ENCODE data around the gene TRIM38. TPM values are rescaled to one million over a fixed set of nuclear protein-coding genes. Genes with fewer than 3 reads are reported as not detected.

TRIM38 gene, protein sequence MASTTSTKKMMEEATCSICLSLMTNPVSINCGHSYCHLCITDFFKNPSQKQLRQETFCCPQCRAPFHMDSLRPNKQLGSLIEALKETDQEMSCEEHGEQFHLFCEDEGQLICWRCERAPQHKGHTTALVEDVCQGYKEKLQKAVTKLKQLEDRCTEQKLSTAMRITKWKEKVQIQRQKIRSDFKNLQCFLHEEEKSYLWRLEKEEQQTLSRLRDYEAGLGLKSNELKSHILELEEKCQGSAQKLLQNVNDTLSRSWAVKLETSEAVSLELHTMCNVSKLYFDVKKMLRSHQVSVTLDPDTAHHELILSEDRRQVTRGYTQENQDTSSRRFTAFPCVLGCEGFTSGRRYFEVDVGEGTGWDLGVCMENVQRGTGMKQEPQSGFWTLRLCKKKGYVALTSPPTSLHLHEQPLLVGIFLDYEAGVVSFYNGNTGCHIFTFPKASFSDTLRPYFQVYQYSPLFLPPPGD
- total RNA-seq (27.9 TPM), polyA plus RNA-seq (ENCODE audit: insufficient read depth, low read depth, low replicate concordance) (12.2 TPM)
- long read RNA-seq, donor 1, full-length matches to known transcripts: 1 of 1 reads
- long read RNA-seq, donor 1, partial matches to known transcripts: 0 of 1 reads
- long read RNA-seq, donor 1, other reads (novel, unspliced or antisense): 0 of 1 reads
- long read RNA-seq, donor 2, full-length matches to known transcripts: 1 of 1 reads
- long read RNA-seq, donor 2, partial matches to known transcripts: 0 of 1 reads
- long read RNA-seq, donor 2, other reads (novel, unspliced or antisense): 0 of 1 reads
- long read RNA-seq, donor 3: 0 reads
- long read RNA-seq, donor 4, full-length matches to known transcripts: 1 of 1 reads
- long read RNA-seq, donor 4, partial matches to known transcripts: 0 of 1 reads
- long read RNA-seq, donor 4, other reads (novel, unspliced or antisense): 0 of 1 reads
- long read RNA-seq, donor 5: 0 reads
- long read RNA-seq, donor 6, full-length matches to known transcripts: 4 of 4 reads
- long read RNA-seq, donor 6, partial matches to known transcripts: 0 of 4 reads
- long read RNA-seq, donor 6, other reads (novel, unspliced or antisense): 0 of 4 reads
- long read RNA-seq, donor 7, full-length matches to known transcripts: 28 of 56 reads
- long read RNA-seq, donor 7, partial matches to known transcripts: 11 of 56 reads
- long read RNA-seq, donor 7, other reads (novel, unspliced or antisense): 17 of 56 reads
- long read RNA-seq, donor 8, full-length matches to known transcripts: 3 of 3 reads
- long read RNA-seq, donor 8, partial matches to known transcripts: 0 of 3 reads
- long read RNA-seq, donor 8, other reads (novel, unspliced or antisense): 0 of 3 reads
- long read RNA-seq, donor 9, full-length matches to known transcripts: 3 of 3 reads
- long read RNA-seq, donor 9, partial matches to known transcripts: 0 of 3 reads
- long read RNA-seq, donor 9, other reads (novel, unspliced or antisense): 0 of 3 reads
- long read RNA-seq, donor 10: 0 reads

DNA sequence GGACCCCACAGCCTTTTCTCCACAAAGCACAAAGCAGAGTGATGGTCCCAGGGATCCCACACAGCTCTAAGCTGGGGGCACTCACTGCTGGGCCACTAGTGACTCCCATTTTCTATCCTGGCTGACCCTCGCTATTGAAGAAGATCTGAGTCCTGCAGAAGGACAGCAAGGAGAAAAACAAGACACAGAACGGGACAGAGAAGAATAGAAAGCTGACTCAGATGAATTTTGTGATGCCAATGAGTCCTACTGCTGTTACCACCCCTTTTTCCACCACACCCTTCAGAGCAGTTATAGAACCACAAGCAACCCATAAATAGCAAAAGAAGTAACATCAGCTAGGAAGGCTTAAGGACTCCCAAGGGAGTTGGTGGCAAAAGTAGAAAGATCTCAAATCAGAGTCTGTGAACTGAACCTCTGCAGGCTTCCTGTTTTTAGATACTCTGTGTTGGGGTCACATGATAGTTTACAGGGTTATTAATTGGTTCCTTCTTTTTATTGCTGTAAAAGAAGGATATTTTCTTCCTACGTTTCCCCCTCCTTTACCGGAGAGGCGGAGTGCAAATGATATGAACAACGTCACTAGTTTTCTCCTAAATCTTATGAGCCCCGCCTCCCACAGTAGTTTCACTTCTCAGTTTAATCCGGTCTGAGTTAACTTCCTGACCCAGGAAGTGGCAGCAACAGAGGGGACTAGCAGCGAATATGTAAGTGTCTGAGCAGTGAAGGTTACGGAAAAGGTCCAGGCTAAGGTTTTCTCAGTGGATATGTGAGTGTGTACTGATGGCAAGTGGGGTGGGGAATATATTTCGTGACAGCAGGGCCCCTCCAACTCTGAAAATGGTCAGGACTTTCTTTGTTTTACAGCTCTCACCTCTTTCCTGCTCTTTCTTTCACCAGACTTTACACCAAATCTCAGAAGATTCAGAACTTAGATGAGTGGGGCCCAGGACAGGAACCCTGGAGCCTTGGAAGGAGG, at the start of gene TRIM38:
Gene TRIM38, plus strand, starts transcription at position 654 of the 979 bp plus-strand sequence. CDS start 3,721 bp downstream, outside the sequence.
- TF ChIP-seq, protein P1, sequence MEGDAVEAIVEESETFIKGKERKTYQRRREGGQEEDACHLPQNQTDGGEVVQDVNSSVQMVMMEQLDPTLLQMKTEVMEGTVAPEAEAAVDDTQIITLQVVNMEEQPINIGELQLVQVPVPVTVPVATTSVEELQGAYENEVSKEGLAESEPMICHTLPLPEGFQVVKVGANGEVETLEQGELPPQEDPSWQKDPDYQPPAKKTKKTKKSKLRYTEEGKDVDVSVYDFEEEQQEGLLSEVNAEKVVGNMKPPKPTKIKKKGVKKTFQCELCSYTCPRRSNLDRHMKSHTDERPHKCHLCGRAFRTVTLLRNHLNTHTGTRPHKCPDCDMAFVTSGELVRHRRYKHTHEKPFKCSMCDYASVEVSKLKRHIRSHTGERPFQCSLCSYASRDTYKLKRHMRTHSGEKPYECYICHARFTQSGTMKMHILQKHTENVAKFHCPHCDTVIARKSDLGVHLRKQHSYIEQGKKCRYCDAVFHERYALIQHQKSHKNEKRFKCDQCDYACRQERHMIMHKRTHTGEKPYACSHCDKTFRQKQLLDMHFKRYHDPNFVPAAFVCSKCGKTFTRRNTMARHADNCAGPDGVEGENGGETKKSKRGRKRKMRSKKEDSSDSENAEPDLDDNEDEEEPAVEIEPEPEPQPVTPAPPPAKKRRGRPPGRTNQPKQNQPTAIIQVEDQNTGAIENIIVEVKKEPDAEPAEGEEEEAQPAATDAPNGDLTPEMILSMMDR (IDR thresholded peaks at IDR 0.05; ENCODE audit: borderline replicate concordance, extremely low read depth, insufficient read depth): no peak
- DNase-seq (peak in 4 of 5 donors; percentile 62 to 96 (median 81)), FAIRE-seq (peak; percentile 93)
- Histone ChIP-seq H3K4me3 (ENCODE audit: low read length in 3 of 3) (peak within 1 kb of the TSS; percentile 91 to 93 (median 91)), H3K27me3 (ENCODE audit: control insufficient read depth, insufficient read depth, low read length) (no peaks in the 10 kb centered on the region), H3K9me3 (ENCODE audit: control insufficient read depth in 2 of 3, insufficient read depth in 1 of 3, low read length in 3 of 3) (peaks cover 0 to 4% (median 0%) of the 10 kb centered on the region in 3 donors), H3K9ac (ENCODE audit: low read length in 3 of 3) (peak within 1 kb of the TSS; percentile 85 to 100 (median 95)), H3K36me3 (ENCODE audit: control insufficient read depth in 2 of 3, insufficient read depth in 3 of 3, low read length in 3 of 3) (peaks cover 0 to 12% (median 7%) of the 10 kb centered on the region in 3 donors), H3K27ac (ENCODE audit: low read depth in 2 of 2, low read length in 2 of 2) (peak within 1 kb of the TSS; percentile 92 to 96), H3K4me1 (ENCODE audit: control insufficient read depth in 2 of 3, insufficient read depth in 2 of 3, low read depth in 1 of 3, low read length in 3 of 3) (peaks cover 2 to 21% (median 17%) of the 10 kb centered on the region in 3 donors)
- intact Hi-C loops (cut with DNase I): no loop called here

DNA sequence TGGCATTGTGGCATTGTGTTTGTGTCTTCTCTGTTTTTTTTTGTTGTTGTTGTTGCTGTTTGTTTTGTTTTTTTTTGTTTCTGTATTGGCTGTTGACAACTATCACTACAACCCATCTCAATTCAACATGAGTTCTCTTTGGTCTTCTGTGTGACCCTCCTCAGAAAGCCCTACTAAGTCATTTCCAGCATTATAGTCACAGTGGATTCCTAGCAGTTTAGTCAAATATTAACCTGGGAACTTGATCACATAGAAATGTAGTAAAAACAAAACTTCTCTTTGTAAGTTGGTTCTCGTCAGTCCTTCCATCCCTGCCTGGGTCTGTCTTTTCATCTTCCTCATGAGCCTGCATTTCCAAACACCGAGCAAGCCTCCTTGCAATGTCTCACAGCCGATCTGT, 48.9 kb upstream of the TRIM38 start:
- Histone ChIP-seq H3K4me3 (ENCODE audit: low read length in 3 of 3) (no peak overlapping the region), H3K36me3 (ENCODE audit: control insufficient read depth in 2 of 3, insufficient read depth in 3 of 3, low read length in 3 of 3) (no peaks in the 10 kb centered on the region), H3K27me3 (ENCODE audit: control insufficient read depth, insufficient read depth, low read length) (no peaks in the 10 kb centered on the region), H3K9me3 (ENCODE audit: control insufficient read depth in 2 of 3, insufficient read depth in 1 of 3, low read length in 3 of 3) (no peaks in the 10 kb centered on the region), H3K4me1 (ENCODE audit: control insufficient read depth in 2 of 3, insufficient read depth in 2 of 3, low read depth in 1 of 3, low read length in 3 of 3) (no peaks in the 10 kb centered on the region), H3K27ac (ENCODE audit: low read depth in 2 of 2, low read length in 2 of 2) (no peak overlapping the region), H3K9ac (ENCODE audit: low read length in 3 of 3) (no peak overlapping the region)
- intact Hi-C loops (cut with DNase I): no loop called here
- FAIRE-seq: no peak
- TF ChIP-seq, protein P1 (IDR thresholded peaks at IDR 0.05; ENCODE audit: borderline replicate concordance, extremely low read depth, insufficient read depth): no peak
- DNase-seq: peak in 2 of 5 donors; percentile 12 to 14
